Loucy (cell line): ENCODE measurements around the gene HUWE1.

Experiments
- EZH2phosphoT487 ChIP-seq: fragments of 200-600 bp; IDR thresholded peaks from 2 replicates; pipeline ENCODE4 v1.6.1; 2018; ENCODE audit warnings: antibody characterized with exemption, mild to moderate bottlenecking, moderate library complexity, borderline replicate concordance
- TF ChIP-seq, protein P1 (sequence below): fragments of 200-600 bp; sonication (generic); conservative IDR thresholded peaks from 2 replicates; pipeline ENCODE4 v1.5.1; 2014; ENCODE audit warnings: mild to moderate bottlenecking, antibody characterized with exemption, low read length

DNA sequence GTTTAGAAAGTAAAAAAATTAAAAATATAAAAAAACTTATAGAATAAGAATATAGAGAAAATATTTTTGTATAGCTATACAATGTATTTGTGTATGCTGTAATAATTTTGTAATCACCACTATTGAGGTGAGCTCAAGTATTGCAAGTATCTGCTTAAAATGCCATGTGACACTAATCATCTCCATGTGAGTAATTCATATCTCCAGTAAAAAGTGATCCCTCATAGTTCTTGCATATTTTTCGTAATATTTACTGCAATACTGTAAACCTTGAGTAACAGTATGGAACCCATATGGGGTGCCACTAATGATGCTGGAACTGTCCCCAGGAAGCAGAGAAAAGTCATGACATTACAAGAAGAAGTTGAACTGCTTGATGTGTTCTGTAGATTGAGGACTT is 43.2 kb upstream of the HUWE1 start:
- TF ChIP-seq, protein P1, sequence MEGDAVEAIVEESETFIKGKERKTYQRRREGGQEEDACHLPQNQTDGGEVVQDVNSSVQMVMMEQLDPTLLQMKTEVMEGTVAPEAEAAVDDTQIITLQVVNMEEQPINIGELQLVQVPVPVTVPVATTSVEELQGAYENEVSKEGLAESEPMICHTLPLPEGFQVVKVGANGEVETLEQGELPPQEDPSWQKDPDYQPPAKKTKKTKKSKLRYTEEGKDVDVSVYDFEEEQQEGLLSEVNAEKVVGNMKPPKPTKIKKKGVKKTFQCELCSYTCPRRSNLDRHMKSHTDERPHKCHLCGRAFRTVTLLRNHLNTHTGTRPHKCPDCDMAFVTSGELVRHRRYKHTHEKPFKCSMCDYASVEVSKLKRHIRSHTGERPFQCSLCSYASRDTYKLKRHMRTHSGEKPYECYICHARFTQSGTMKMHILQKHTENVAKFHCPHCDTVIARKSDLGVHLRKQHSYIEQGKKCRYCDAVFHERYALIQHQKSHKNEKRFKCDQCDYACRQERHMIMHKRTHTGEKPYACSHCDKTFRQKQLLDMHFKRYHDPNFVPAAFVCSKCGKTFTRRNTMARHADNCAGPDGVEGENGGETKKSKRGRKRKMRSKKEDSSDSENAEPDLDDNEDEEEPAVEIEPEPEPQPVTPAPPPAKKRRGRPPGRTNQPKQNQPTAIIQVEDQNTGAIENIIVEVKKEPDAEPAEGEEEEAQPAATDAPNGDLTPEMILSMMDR = no peak
- TF ChIP-seq EZH2phosphoT487 = no peak
